ENCODE measurements around the gene UGT1A6.
"Not testable (repeated sequence)": the region's sequence is repeated elsewhere in the genome, so short reads cannot be mapped to it uniquely, and the experiment has no call there.

Gene UGT1A6

GRCh38 chr2:233692648-233693047, at the start of gene UGT1A6:
Gene UGT1A6 (plus strand): TSS chr2:233692890. CDS start chr2:233693005, 115 bp downstream.
- DNase-seq (ENCODE audit: low spot score): no peak

DNA sequence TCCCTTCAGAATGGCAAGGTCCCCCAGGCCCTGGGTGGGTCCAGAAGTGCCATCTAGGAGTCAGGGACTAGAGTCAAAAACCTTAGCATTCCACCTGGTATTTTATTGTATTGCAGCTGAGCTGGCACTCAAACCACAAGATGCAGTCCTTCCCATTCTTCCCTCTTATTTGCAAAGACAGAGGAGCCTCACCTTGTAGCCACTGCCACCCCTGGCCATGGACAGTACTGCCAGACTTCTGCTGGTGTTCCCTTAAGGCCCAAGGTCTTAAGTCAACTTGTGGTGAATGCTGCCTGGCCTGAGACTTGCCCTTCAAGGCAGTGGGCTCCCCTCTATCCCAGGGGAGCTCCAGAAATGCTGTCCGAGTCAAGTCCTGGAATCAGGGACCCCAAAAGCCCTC, 49.6 kb upstream of the UGT1A6 start:
- no peak for DNase-seq (ENCODE audit: low spot score)

DNA sequence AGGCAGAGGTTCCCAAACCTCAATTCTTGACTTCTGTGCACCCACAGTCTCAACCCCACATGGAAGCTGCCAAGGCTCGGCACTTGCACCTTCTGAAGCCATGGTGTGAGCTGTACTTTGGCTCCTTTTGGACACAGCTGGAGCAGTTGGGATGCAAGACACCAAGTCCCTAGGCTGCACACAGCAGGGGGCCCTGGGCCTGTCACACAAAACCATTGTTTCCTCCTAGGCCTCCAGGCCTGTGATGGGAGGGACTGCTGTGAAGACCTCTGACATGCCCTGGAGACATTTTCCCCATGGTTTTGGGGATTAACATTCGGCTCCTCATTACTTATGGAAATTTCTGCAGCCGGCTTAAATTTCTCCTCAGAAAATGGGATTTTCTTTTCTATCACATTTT, 46.7 kb upstream of the UGT1A6 start:
- DNase-seq (ENCODE audit: low spot score): not testable (repeated sequence)

GRCh38 chr2:233650981-233651380, 41.7 kb upstream of the UGT1A6 start:
- DNase-seq (ENCODE audit: low spot score): no peak

DNA sequence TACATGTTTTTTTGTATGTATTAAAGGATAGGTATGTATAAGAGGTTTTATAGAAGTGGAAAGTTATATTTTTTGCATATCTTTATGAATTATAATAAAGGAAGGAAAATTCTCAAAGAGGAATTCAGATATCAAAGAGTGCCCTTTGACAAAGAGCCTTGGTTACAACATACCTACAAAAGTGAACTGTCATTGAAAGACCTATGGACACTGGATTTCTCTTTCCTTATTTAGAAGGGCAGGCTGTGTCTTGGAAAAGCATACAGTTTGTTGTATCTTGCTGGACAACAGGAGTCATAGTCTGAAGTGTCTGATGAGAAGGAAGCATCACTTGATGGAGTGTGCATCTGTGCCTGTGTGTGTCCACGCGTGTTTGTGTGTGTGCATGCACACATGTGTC, 41.3 kb upstream of the UGT1A6 start:
- no peak for DNase-seq (ENCODE audit: low spot score)

DNA sequence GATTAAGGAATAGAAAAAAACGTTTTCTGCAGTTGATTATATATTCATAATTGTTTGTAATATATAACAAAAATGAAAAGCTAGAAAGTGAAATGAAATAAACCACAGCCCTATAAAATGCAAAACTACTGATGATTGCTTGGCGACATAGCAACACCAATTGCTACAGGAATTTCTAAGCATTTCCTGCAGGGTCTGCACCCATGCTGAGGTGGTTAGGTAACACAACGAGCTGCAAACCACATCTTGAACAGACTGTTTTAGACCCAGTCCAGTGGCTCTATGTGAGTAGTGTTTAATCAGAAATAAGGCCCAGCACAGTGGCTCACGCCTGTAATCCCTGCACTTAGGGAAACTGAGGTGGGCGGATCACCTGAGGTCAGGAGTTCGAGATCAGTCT, 38.2 kb upstream of the UGT1A6 start:
- no peak for DNase-seq (ENCODE audit: low spot score)

- DNase-seq (ENCODE audit: low spot score): no peak
Observed at GRCh38 chr2:233655043-233655442, 37.6 kb upstream of the UGT1A6 start.

DNA sequence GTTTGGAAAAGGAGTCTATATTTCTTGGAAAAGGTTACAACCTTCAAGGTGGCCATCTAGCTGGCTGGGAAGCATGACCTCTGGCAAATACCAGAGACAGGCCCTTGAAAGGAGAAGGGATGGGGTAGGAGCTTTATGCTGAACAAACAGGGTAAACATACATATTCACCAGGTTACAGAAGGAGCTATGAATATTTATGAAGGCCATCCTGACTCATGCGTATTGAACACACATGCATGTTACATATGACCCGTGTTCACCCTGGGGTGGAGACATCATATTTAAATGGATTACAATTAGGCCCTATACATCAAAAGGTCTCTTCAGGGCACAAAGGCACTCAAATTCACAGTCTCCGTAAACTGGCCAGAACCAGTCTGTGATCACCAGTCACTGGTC, 36.7 kb upstream of the UGT1A6 start:
- DNase-seq (ENCODE audit: low spot score): not testable (repeated sequence)

- no peak for DNase-seq (ENCODE audit: low spot score)
Observed at GRCh38 chr2:233656443-233656842, 36.2 kb upstream of the UGT1A6 start.

- DNase-seq (ENCODE audit: low spot score): no peak
Observed at GRCh38 chr2:233658610-233659009, 34.1 kb upstream of the UGT1A6 start.

GRCh38 chr2:233663911-233664310, 28.8 kb upstream of the UGT1A6 start:
- no peak for DNase-seq (ENCODE audit: low spot score)

DNA sequence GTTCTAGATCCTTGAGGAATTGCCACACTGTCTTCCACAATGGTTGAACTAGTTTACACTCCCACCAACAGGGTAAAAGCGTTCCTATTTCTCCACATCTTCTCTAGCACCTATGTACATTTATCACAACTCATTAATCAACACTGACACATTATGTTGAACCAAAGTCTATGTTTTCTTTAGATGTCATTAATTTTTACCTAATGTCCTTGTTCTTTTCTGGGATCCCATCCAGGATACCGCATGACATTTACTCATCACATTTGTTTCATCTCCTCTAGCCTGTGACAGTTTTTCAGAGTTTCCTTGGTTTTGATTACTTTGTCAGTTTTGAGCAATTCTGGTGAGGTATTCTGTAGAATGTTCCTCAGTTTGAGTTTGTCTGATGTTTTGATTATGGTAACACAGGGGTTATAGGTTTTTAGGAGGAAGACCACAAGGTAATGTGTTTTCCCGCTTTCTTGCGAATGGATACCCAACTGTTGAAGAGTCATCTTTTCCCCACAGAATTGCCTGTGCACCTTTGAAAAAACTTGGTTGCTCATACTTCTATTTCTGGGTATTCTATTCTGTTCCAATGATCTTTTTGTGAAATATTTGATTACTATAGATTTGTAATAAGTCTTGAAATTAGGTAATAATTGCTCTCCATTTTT, 24.0 kb upstream of the UGT1A6 start:
- no peak for DNase-seq (ENCODE audit: low spot score)

GRCh38 chr2:233671290-233672161, 21.2 kb upstream of the UGT1A6 start, which contains the start of gene UGT1A9:
Gene UGT1A9 (plus strand): TSS chr2:233671898. CDS start chr2:233671935, 37 bp downstream.
- no peak for DNase-seq (ENCODE audit: low spot score)

- no peak for DNase-seq (ENCODE audit: low spot score)
Observed at GRCh38 chr2:233672886-233673285, 19.8 kb upstream of the UGT1A6 start.

DNA sequence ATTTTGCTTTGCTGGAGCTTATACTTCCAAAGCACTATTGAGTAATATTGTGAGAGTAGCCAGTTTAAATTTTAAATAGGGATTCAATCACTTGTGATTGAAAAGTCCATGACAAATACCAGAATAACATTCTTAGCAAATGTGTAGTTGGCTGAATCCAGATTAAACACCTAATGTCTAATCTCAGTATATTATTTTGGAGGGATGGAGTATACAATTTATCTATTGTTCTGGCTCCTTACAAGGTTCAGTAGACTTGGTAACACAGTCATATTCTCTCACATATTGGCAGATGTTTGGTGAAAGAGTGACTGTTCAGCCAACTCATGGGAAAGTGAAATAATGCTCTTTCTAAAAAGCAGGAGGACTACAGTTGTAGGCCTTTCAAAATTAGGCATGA, 18.8 kb upstream of the UGT1A6 start:
- DNase-seq (ENCODE audit: low spot score): no peak

- DNase-seq (ENCODE audit: low spot score): no peak
Observed at GRCh38 chr2:233674314-233674713, 18.4 kb upstream of the UGT1A6 start.

GRCh38 chr2:233674995-233675394, 17.7 kb upstream of the UGT1A6 start:
- no peak for DNase-seq (ENCODE audit: low spot score)

DNA sequence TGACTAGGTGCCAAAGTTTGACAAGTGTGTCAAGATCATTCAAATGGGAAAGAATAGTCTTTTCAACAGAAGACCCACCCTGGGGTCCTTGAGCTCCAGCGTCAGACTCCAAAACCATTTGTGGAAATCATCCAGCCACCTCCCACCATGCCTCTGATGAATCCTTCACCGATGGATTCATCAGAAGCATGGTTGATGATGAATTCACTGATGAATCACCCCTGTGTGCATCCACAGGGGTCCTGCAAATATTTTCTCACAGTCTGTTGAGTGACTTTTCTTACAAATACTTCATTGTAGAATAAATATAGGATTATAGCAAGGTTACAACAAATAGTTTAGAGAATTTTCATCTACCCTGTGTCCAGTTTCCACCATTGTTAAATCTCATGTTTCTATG, 16.6 kb upstream of the UGT1A6 start:
- no peak for DNase-seq (ENCODE audit: low spot score)

GRCh38 chr2:233679196-233679595, 13.5 kb upstream of the UGT1A6 start:
- no peak for DNase-seq (ENCODE audit: low spot score)

GRCh38 chr2:233680361-233681045, 12.2 kb upstream of the UGT1A6 start:
- DNase-seq (ENCODE audit: low spot score): no peak

DNA sequence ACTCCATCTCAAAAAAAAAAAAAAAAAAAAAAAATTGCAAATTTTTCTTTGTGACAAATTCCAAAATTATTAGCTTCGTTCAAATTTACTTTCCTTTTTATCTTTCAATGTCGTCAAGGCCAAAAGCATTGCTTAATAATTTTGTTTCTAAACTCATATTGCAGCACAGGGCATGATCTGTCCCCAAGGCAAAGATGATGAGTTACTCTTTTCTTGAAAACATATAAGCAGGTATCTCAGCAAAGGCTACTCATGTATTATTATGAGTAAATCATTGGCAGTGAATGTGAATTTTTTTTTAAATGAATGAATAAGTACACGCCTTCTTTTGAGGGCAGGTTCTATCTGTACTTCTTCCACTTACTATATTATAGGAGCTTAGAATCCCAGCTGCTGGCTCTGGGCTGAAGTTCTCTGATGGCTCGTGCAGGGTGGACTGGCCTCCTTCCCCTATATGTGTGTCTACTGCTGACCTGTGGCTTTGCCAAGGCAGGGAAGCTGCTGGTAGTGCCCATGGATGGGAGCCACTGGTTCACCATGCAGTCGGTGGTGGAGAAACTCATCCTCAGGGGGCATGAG, 11.1 kb upstream of the UGT1A6 start, which contains the start of gene UGT1A7:
Gene UGT1A7 (plus strand): TSS at position 381 of the 579 bp plus-strand sequence. CDS start 37 bp downstream, at position 418.
- DNase-seq (ENCODE audit: low spot score): no peak

DNA sequence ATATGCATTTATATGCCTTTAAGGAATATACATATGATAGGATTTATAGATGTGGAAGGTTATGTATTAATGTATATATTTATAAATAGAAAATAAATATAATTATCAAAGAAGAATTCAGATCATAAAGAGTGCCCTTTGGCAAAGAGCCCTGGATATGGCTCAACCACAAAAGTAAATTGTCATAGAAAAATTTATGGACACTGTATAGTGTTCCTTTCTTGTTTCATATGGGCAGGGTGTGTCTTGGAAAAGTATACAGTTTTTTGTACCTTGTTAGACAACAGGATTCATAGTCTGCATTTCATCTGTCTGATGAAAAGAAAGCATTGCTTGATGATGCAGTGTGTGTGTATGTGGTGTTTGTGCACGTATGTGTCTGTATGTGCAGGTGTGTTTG, 8.1 kb upstream of the UGT1A6 start:
- DNase-seq (ENCODE audit: low spot score): no peak
